Heart right ventricle (tissue), 16 donors: ENCODE results near the gene ABCD3. TPM values are rescaled to one million over a fixed set of nuclear protein-coding genes. Genes with fewer than 3 reads are reported as not detected.
A peak's percentile ranks its signal among the peaks of the same experiment; 100 is the strongest.

Experiments
- ATAC-seq, 8 donors: fragments of 200-7000 bp; cut with Tn5 transposase; one replicate each; pipeline ENCODE4 v1.9.1; 2020; ENCODE audit warnings: mild to moderate bottlenecking in 8 of 8, moderate library complexity in 8 of 8, moderate number of reproducible peaks in 1 of 8
- DNase-seq, 2 donors: peaks; one replicate each; pipeline ENCODE4 v3.0.0-alpha.2; 2020
- H3K27ac ChIP-seq, 10 donors: fragments of 200-600 bp; sonication (generic) in 2 of 10; one replicate each; pipeline versions ENCODE4 v1.5.0 to v1.8.0; 2020 to 2022; ENCODE audit warnings: mild to moderate bottlenecking in 3 of 10
- H3K27me3 ChIP-seq, 7 donors: fragments of 200-600 bp; one replicate each; pipeline ENCODE4 v1.8.0; 2021 to 2022; ENCODE audit warnings: mild to moderate bottlenecking in 2 of 7
- H3K36me3 ChIP-seq, 9 donors: fragments of 200-600 bp; sonication (generic) in 1 of 9; one replicate each; pipeline versions ENCODE4 v1.5.0 to v1.8.0; 2020 to 2022; ENCODE audit warnings: mild to moderate bottlenecking in 2 of 9
- H3K4me1 ChIP-seq, 9 donors: fragments of 200-600 bp; sonication (generic) in 1 of 9; one replicate each; pipeline versions ENCODE4 v1.5.0 to v1.8.0; 2020 to 2022; ENCODE audit warnings: mild to moderate bottlenecking in 4 of 9
- H3K4me3 ChIP-seq, 10 donors: fragments of 200-600 bp; sonication (generic) in 2 of 10; one replicate each; pipeline versions ENCODE4 v1.5.0 to v1.8.0; 2020 to 2022; ENCODE audit warnings: mild to moderate bottlenecking in 7 of 10, moderate library complexity in 2 of 10
- H3K9me3 ChIP-seq, 11 donors: fragments of 200-600 bp in 10 of 11; sonication (generic) in 2 of 11; one replicate each; pipeline versions ENCODE4 v1.5.0 to v1.8.0; 2013 to 2022; ENCODE audit warnings: mild to moderate bottlenecking in 2 of 11, control low read depth in 1 of 11, moderate library complexity in 1 of 11
- WGBS, 2 donors: extraction: QIAGEN DNeasy Blood & Tissue Kit; methylation state at CpG; one replicate each; pipeline ENCODE4 v1.1.7; 2013; ENCODE audit warnings: inconsistent platforms in 1 of 2; 5-methylcytosine and 5-hydroxymethylcytosine counted together
- intact Hi-C, 10 donors: fragments of 100-400 bp; cut with DNase I; formaldehyde crosslinking; loops; one replicate each; pipeline versions ENCODE4 v1.11.1 to v1.14.2; 2022
- polyA plus RNA-seq, 2 donors: library from polyadenylated mRNA; stranded (reverse); fragments of 200-250 nt; gene quantifications; one replicate each; pipeline ENCODE4 v1.2.3, GENCODE V29; 2013
- total RNA-seq, 10 donors: library from RNA; stranded (reverse); fragmentation: NEBNext Ultra II Directional in 3 of 10; extraction: Animal tissue kit (Norgen Biotek cat#: 25700) in 3 of 10; gene quantifications; one replicate each; pipeline versions ENCODE4 v1.2.1 to v1.2.4, GENCODE V29; 2021 to 2023
- TF ChIP-seq, protein P1 (sequence below), 9 donors: fragments of 200-600 bp; sonication (generic) in 2 of 9; IDR thresholded peaks; one replicate each; pipeline versions ENCODE4 v1.5.0 to v1.8.0; 2021 to 2022; ENCODE audit warnings: antibody characterized with exemption in 9 of 9, mild to moderate bottlenecking in 5 of 9, moderate library complexity in 1 of 9
- donor health status: Arrhythmogenic right ventricular cardiomyopathy.
- donor health status: ischemic (EF 13 %, LVEDD 7.1; RV severe dilation, severe dysfunction).
- donor health status: healthy with polysubstance abuse.
- donor health status: DM: no; HTN: yes; CAD: no.
- donor health status: DM: no; HTN: no; CAD: no.
- donor health status: ischemic (EF 25% LVEDD 6.9; RV normal size, moderate dysfunction).
- donor health status: ischemic (EF 25% LVEDD 5.7; RV mildly dilated, moderate dysfunction).
- donor health status: healthy.
- donor health status: DM: yes; HTN: yes; CAD: no.
- donor health status: Ischemic cardiomyopathy.
- donor health status: ischemic (EF 35%, LVEDD 5.7; RV mildly dilated, moderate dysfunction).
- donor health status: nonischemic (EF 11% LVEDD 7.7; RV severe dilation, severe dysfunction).
- donor health status: DM: yes; HTN: yes; CAD: no.
- donor health status: PGD.
- donor health status: ischemic (EF 29% LVEDD 5.4; RV normal size, mild dysfunction).
- donor health status: nonischemic (EF 23%, LVEDD 6.1; RV moderate dilation, normal function).

The ABCD3 gene
- total and polyA plus RNA-seq, 12 donors: 22.2 to 90.0 (median 59.1) TPM

- intact Hi-C loops: loop anchor here in 7 of 10 donors (2.0 to 10.0 kb wide), 4 partner anchors 325 to 565 kb away; no protein-coding TSS in a partner anchor
- ATAC-seq: no peak
- H3K4me1 ChIP-seq: peaks cover 0 to 5% (median 0%) of the 10 kb centered on the region in 9 donors
- no peak overlapping the region for H3K4me3 ChIP-seq
- H3K36me3 ChIP-seq: peaks cover 0 to 78% (median 6%) of the 10 kb centered on the region in 9 donors
- 84 to 92% methylated on average over 3 of the region's 3 CpGs for WGBS, 2 donors
- DNase-seq: no peak
- TF ChIP-seq, protein P1, sequence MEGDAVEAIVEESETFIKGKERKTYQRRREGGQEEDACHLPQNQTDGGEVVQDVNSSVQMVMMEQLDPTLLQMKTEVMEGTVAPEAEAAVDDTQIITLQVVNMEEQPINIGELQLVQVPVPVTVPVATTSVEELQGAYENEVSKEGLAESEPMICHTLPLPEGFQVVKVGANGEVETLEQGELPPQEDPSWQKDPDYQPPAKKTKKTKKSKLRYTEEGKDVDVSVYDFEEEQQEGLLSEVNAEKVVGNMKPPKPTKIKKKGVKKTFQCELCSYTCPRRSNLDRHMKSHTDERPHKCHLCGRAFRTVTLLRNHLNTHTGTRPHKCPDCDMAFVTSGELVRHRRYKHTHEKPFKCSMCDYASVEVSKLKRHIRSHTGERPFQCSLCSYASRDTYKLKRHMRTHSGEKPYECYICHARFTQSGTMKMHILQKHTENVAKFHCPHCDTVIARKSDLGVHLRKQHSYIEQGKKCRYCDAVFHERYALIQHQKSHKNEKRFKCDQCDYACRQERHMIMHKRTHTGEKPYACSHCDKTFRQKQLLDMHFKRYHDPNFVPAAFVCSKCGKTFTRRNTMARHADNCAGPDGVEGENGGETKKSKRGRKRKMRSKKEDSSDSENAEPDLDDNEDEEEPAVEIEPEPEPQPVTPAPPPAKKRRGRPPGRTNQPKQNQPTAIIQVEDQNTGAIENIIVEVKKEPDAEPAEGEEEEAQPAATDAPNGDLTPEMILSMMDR (IDR thresholded peaks at IDR 0.05): no peak
- H3K27me3 ChIP-seq: no peaks in the 10 kb centered on the region
- H3K27ac ChIP-seq: no peak overlapping the region
- H3K9me3 ChIP-seq: no peaks in the 10 kb centered on the region
Measured at GRCh38 chr1:94479682-94480081, 61.5 kb downstream of the ABCD3 start.

GRCh38 chr1:94481473-94481933 lies 63.3 kb downstream of the ABCD3 start:
- Histone ChIP-seq H3K4me1 (peaks cover 0 to 7% (median 0%) of the 10 kb centered on the region in 9 donors), H3K27me3 (no peaks in the 10 kb centered on the region), H3K4me3 (no peak overlapping the region), H3K27ac (no peak overlapping the region), H3K9me3 (no peaks in the 10 kb centered on the region), H3K36me3 (peaks cover 0 to 87% (median 8%) of the 10 kb centered on the region in 9 donors)
- TF ChIP-seq, protein P1 (IDR thresholded peaks at IDR 0.05): peak; percentile 67 to 88 (median 82)
- peak; percentile 65 to 94 (median 89) for ATAC-seq
- intact Hi-C loops: loop anchor here in 8 of 10 donors (1.0 to 10.0 kb wide), 5 partner anchors 323 to 563 kb away; no protein-coding TSS in a partner anchor
- WGBS, 2 donors: 11 to 21% methylated on average over 4 of the region's 4 CpGs
- peak in 1 of 2 donors; percentile 42 for DNase-seq

GRCh38 chr1:94486990-94487389 lies 68.8 kb downstream of the ABCD3 start:
- Histone ChIP-seq H3K4me3 (no peak overlapping the region), H3K4me1 (peaks cover 0 to 7% (median 0%) of the 10 kb centered on the region in 9 donors), H3K27me3 (no peaks in the 10 kb centered on the region), H3K9me3 (no peaks in the 10 kb centered on the region), H3K27ac (no peak overlapping the region), H3K36me3 (peaks cover 0 to 94% (median 39%) of the 10 kb centered on the region in 9 donors)
- intact Hi-C loops: loop anchor here in 4 of 10 donors (5.0 to 10.0 kb wide), 3 partner anchors 318 to 558 kb away; no protein-coding TSS in a partner anchor
- 80 to 87% methylated on average over 5 of the region's 5 CpGs for WGBS, 2 donors
- TF ChIP-seq, protein P1 (IDR thresholded peaks at IDR 0.05): no peak
- no peak for ATAC-seq
- no peak for DNase-seq

DNA sequence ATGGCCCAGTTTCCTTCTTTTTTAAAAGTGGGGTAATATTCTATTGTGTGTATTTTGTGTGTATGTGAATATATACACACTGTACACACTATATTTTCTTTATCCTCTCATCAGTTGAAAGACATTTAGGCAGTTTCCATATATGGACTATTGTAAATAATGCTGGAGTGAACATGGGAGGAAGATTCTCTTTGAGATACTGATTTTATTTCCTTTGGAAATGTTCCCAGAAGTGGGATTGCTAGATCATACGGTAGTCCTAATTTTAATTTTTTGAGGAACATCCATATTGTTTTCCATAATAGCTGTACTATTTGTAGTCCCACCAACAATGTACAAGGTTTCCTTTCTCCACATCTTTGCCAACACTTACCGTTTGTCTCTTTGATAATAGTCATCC lies 72.4 kb downstream of the ABCD3 start:
- no peaks in the 10 kb centered on the region for H3K27me3 ChIP-seq
- peaks cover 0 to 86% (median 47%) of the 10 kb centered on the region in 9 donors for H3K36me3 ChIP-seq
- peaks cover 0 to 7% (median 0%) of the 10 kb centered on the region in 9 donors for H3K4me1 ChIP-seq
- 56 to 58% methylated on average over 2 of the region's 2 CpGs for WGBS, 2 donors
- H3K27ac ChIP-seq: no peak overlapping the region
- TF ChIP-seq, protein P1 (IDR thresholded peaks at IDR 0.05): no peak
- H3K9me3 ChIP-seq: no peaks in the 10 kb centered on the region
- H3K4me3 ChIP-seq: no peak overlapping the region
- ATAC-seq (no peak), DNase-seq (no peak)
- intact Hi-C loops: no loop called here
